GM21737 (cell line): ENCODE measurements around the gene SNRPA.
"Not testable (repeated sequence)": the region's sequence is repeated elsewhere in the genome, so short reads cannot be mapped to it uniquely, and the experiment has no call there.

Experiments used
- ATAC-seq: cut with Tn5 transposase; IDR thresholded peaks from one replicate; pipeline ENCODE4 v1.9.1; 2021; ENCODE audit warnings: mild to moderate bottlenecking, moderate library complexity; ENCODE audit not compliant: unreplicated experiment

The SNRPA gene

GRCh38 chr19:40721140-40721486 is 29.9 kb upstream of the SNRPA start:
- no peak for ATAC-seq

- no peak for ATAC-seq
Measured at GRCh38 chr19:40721936-40722661, 28.9 kb upstream of the SNRPA start.

DNA sequence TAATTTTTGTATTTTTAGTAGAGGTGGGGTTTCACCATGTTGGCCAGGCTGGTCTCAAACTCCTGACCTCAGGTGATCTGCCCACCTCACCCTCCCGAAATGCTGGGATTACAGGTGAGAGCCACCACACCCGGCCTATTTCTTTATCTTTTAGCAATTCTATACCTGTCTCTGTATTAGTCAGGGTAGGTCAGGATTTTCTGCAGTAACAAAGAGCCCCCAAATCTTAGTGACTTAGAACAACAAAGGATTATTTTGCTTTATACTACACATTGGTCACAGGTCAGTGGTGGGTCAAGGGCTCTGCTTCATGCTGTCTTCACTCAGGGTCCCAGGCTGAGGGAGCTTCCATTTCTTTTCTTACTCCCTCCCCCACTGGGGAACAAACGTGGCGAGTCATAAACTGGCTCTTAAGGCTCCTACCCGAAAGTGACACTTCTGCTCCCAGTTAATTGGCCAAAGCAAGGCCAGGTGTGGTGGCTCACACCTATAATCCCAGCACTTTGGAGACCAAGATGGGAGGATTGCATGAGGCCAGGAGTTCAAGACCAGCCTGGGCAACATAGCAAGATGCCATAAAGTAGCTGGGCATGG is 27.2 kb upstream of the SNRPA start:
- no peak for ATAC-seq

DNA sequence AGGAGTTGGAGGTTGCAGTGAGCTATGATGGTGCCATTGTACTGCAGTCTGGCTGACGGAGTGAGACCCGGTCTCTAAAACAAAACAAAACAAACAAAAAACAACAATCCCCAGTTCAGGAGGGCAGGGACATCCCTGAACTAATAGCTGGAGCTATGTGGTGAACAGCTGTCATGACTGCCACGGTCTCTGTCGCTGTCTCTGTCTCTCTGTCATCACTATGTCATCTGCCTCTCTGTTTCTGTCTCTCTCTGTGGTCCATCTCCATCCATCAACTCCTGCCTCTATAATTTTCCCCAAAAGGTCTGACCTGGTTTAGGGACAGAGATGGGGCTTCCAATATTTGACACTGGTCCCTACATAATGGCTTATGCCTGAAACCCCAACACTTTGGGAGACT is 26.7 kb upstream of the SNRPA start:
- ATAC-seq, result no peak

- no peak for ATAC-seq
Measured at GRCh38 chr19:40724855-40725254, 26.1 kb upstream of the SNRPA start.

DNA sequence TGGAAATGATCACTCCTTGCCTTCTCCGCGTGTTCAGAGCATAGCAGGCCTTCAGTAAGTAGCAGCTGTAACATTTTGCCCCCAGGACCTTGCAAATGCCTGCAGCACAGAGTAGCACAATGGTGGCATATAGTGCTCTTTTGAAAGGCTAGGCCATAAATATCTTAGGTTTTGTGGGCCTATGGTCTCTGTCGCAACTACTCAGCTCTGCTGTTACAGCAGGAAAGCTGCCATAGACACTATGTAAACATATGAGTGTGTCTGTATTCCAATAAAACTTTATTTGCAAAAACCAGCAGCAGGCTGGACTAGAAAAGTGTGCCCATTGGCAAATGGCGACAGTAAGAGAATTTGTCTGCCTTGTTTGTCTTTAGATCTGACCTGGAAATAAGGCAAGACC is 24.7 kb upstream of the SNRPA start:
- ATAC-seq, result no peak

GRCh38 chr19:40730065-40730464 is 20.9 kb upstream of the SNRPA start:
- not testable (repeated sequence) for ATAC-seq

DNA sequence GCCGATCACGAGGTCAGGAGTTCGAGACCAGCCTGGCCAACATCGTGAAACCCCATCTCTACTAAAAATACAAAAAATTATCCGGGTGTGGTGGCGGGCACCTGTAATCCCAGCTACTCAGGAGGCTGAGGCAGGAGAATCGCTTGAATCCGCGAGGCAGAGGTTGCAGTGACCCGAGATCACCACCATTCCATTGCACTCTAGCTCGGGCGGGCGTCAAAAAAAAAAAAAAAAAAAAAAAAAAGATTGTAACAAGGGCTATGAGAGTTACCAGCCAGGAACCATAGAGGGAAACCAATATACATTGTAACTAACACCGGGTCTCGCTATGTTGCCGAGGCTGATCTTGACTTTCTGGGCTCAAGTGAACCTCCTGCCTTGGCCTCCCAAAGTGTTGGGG is 18.7 kb upstream of the SNRPA start:
- ATAC-seq, result not testable (repeated sequence)

DNA sequence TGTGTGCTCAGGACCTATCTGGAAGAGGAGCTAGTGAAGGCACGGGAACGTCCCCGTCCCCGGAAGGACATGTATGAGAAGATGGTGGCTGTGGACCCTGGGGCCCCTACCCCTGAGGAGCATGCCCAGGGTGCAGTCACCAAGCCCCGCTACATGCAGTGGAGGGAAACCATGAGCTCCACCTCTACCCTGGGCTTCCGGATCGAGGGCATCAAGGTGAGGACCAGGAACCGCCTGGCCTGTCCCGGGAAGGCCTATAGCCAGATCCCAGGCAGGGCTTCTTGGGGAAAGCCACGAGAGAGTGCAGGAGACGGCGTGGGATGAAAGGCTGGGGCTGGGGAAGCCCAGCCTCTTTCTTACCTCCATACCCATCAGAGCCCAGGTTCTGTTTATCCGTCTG is 17.9 kb upstream of the SNRPA start:
- no peak for ATAC-seq

- no peak for ATAC-seq
Measured at GRCh38 chr19:40735013-40735771, 15.8 kb upstream of the SNRPA start.

- ATAC-seq, result no peak
Measured at GRCh38 chr19:40736661-40737060, 14.3 kb upstream of the SNRPA start.

DNA sequence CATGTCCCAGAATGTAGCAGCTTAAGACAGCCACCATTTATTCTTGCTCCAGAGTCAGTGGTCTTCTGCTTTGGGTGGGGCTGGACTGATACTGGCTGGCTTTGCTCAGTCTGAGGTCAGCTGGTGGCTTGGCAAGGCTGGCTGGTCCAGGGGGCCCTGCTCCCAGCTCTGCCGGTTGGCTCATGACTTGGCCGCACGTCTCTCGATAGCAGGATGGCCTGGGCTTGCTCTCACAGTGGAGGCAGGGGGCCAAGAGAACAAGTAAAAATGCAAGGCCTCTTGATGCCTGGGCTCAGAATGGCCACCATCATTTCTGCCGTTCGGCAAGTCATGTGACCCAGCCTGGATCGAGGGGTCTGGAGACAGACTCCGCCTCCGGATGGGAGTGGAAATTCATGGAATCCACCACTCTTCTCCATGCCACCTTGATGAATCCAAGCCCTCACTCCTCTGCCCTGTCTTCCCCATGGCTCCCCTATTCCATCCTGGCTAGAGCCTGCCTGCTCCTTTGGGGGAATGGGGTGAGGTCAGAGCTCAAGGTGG is 13.8 kb upstream of the SNRPA start:
- ATAC-seq, result no peak

DNA sequence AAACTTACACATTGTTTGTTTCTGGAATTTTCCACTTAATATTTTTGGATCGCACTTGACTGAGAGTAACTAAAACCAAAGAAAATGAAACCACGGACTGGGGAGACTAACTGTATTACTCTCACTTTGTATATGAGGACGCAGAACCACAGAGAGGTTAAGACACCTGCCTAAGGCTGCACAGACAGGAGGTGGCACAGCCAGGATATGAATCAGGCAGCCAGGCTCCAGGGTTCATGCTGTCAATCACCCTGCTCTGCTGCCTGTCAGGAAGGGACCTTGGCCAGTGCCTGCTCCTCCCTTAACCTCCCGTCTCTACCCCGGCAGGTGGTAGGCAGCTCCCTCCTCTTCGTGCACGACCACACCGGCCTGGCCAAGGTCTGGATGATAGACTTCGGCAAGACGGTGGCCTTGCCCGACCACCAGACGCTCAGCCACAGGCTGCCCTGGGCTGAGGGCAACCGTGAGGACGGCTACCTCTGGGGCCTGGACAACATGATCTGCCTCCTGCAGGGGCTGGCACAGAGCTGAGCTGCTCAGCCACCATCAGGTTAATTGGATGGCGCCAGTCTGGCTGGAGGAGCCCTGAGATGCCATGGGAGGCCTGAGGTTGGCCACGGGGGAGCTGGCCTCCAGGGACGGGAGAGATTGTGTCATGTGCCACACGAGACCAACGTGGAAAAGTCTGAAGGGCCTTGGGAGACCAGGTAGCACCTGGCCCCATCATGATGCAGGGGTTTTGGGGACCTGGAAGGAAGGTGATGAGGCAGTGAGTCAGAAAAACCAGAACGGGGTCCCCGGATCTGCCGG is 11.8 kb upstream of the SNRPA start:
- ATAC-seq, result no peak

GRCh38 chr19:40739871-40740703 is 10.9 kb upstream of the SNRPA start:
- no peak for ATAC-seq

- ATAC-seq, result no peak
Measured at GRCh38 chr19:40740747-40741146, 10.3 kb upstream of the SNRPA start.

- no peak for ATAC-seq
Measured at GRCh38 chr19:40741527-40742390, 9.2 kb upstream of the SNRPA start.

- ATAC-seq, result no peak
Measured at GRCh38 chr19:40742477-40742876, 8.5 kb upstream of the SNRPA start.

GRCh38 chr19:40742886-40743285 is 8.1 kb upstream of the SNRPA start:
- no peak for ATAC-seq

DNA sequence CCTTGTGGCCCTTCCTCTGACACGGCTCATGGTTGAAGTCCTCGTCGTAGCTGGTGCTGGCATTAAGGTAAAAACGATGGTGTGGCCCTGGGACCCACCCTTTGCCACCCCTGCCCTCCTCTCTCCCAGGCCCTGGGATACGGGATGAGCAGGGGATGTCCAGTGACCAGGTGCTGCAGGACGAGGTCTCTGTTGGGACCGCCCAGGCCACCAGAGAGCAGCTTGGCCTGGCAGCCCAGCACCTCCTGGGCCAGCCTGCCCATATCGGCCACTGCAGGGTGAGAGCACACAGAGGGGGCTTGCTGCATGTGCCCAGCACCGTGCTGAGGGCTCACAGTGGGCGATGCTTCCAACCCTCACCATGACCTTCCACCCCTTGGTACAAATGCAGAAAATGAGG is 7.1 kb upstream of the SNRPA start:
- ATAC-seq, result no peak
